Measurements from ENCODE around the gene ROPN1.
"Not testable (repeated sequence)": the region's sequence is repeated elsewhere in the genome, so short reads cannot be mapped to it uniquely, and the experiment has no call there.

ROPN1 gene

GRCh38 chr3:124014366-124014942 is 22.5 kb upstream of the ROPN1 start:
- Histone ChIP-seq H3K27ac (peak overlapping the region; percentile 18 to 31), H3K4me3 (no peak overlapping the region)
- DNase-seq (ENCODE audit: low spot score) = no peak
- TF ChIP-seq CTCF (IDR thresholded peaks at IDR 0.05) = no peak

GRCh38 chr3:124008321-124008720 is 16.4 kb upstream of the ROPN1 start:
- not testable (repeated sequence) for DNase-seq (ENCODE audit: low spot score); H3K4me3 ChIP-seq; H3K27ac ChIP-seq

GRCh38 chr3:124007186-124007585 is 15.3 kb upstream of the ROPN1 start:
- Histone ChIP-seq H3K27ac (no peak overlapping the region), H3K4me3 (no peak overlapping the region)
- no peak for DNase-seq (ENCODE audit: low spot score)
- no peak for TF ChIP-seq CTCF (IDR thresholded peaks at IDR 0.05)

GRCh38 chr3:124002405-124003079 is 10.6 kb upstream of the ROPN1 start:
- not testable (repeated sequence) for DNase-seq (ENCODE audit: low spot score); H3K4me3 ChIP-seq
- H3K27ac ChIP-seq = peak overlapping the region; percentile 22 to 27

- not testable (repeated sequence) for H3K27ac ChIP-seq; H3K4me3 ChIP-seq; DNase-seq (ENCODE audit: low spot score)
Observed at GRCh38 chr3:124001366-124001765, 9.4 kb upstream of the ROPN1 start.

- Histone ChIP-seq H3K27ac (peak overlapping the region; percentile 73 to 78), H3K4me3 (no peak overlapping the region)
- no peak for DNase-seq (ENCODE audit: low spot score)
- no peak for TF ChIP-seq CTCF (IDR thresholded peaks at IDR 0.05)
Observed at GRCh38 chr3:123997543-123997942, 5.6 kb upstream of the ROPN1 start.

- no peak for DNase-seq (ENCODE audit: low spot score)
- H3K27ac ChIP-seq = no peak overlapping the region
- TF ChIP-seq CTCF (IDR thresholded peaks at IDR 0.05) = no peak
- no peak overlapping the region for H3K4me3 ChIP-seq
Observed at GRCh38 chr3:123993818-123994217, 1.9 kb upstream of the ROPN1 start.

GRCh38 chr3:123986427-123986826 is 5.5 kb downstream of the ROPN1 start:
- no peak overlapping the region for H3K27ac ChIP-seq
- TF ChIP-seq CTCF (IDR thresholded peaks at IDR 0.05) = no peak

More at GRCh38 chr3:123986427-123986826, 5.5 kb downstream of the ROPN1 start:
- no peak overlapping the region for H3K4me3 ChIP-seq
- no peak for DNase-seq (ENCODE audit: low spot score)
